SW480 (cell line): ENCODE results near the gene ABHD3.
"Not testable (repeated sequence)": the region's sequence is repeated elsewhere in the genome, so short reads cannot be mapped to it uniquely, and the experiment has no call there.

Source experiments
- DNase-seq: peaks from one replicate; pipeline ENCODE4 v3.0.0-alpha.2; 2016; ENCODE audit warnings: low spot score

The ABHD3 gene

GRCh38 chr18:21703241-21703820 lies 1.2 kb downstream of the ABHD3 start:
- peak; percentile 68 for DNase-seq

DNA sequence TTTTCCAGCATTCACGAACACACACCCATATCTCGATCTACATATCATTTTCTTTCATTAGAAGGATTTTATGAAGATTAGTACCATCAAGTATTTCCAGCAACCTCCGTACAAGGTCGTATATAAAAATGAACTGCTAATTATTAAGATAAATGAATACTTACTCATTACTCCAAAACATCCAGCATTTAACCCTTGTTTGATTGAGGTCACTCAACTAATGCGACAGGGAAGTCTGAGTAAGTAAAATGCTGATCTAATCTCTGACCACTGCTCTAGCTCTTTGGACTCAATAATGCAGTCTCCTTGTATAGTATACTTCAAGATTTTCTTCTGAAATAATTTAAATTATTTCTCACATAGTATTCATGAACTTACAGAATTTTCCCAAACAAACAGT lies 2.0 kb downstream of the ABHD3 start:
- no peak for DNase-seq

DNA sequence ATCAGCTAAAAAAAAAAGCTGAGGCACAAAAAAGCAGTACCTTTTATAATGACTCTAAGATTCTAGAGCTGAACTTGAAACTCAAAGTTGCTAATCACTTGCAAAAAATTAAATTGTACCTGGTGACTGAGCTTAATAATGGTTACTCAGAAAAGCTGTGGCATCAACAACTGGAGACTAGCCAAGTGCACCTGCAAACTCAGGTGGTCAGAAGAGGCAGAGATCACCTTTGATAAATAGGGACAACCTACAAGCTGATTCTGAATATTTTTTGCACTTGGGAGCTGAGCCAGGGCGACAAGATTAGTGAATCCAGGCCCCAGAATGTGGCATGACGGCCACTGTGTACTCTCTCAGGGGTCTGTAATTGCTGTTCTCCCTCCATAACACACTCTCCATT lies 3.0 kb downstream of the ABHD3 start:
- no peak for DNase-seq

DNA sequence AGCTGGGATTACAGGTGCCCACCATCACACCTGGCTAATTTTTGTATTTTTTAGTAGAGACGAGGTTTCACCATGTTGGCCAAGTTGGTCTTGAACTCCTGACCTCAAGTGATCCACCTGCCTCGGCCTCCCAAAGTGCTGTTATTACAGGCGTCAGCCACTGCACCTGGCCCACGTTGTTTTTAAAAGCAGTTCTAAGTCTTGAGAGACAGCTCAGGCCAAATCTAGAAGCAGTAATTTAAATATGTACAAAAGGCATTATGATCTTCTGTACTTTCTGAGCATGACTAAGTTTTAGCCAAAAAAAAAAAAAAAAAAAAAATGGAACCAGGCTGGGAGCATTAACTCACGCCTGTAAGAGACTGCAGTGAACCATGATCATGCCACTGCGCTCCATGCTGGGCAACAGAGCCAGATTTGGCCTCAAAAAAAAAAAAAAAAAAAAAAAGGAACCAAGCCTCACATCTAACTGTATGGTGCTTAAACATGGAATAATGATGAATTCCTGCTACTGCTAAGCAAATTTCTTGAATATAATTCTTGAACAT lies 4.0 kb downstream of the ABHD3 start:
- no peak for DNase-seq

- DNase-seq, result no peak
Observed at GRCh38 chr18:21693322-21693721, 11.3 kb downstream of the ABHD3 start.

DNA sequence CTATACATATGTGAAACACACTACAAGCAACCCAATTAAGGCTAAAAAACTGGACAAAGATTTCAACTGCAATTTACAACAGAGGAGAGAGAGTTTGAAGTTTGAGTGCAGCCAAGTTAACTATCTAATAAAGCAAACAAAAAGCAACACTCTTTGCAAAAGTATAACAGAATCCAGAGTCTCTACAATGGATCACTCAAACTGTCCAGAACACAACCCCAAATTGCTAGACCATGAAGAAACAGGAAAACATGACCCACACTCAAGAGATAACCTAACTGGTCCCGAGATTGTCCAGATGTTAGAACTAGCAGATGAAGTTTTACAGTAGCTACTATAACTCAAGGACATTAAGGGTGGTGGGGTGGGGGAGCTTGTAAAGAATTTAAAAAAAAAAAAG lies 14.8 kb downstream of the ABHD3 start:
- no peak for DNase-seq

- no peak for DNase-seq
Observed at GRCh38 chr18:21686282-21687105, 18.1 kb downstream of the ABHD3 start.

GRCh38 chr18:21685556-21685981 lies 19.0 kb downstream of the ABHD3 start:
- DNase-seq, result not testable (repeated sequence)

- DNase-seq, result no peak
Observed at GRCh38 chr18:21684731-21685130, 19.8 kb downstream of the ABHD3 start.

DNA sequence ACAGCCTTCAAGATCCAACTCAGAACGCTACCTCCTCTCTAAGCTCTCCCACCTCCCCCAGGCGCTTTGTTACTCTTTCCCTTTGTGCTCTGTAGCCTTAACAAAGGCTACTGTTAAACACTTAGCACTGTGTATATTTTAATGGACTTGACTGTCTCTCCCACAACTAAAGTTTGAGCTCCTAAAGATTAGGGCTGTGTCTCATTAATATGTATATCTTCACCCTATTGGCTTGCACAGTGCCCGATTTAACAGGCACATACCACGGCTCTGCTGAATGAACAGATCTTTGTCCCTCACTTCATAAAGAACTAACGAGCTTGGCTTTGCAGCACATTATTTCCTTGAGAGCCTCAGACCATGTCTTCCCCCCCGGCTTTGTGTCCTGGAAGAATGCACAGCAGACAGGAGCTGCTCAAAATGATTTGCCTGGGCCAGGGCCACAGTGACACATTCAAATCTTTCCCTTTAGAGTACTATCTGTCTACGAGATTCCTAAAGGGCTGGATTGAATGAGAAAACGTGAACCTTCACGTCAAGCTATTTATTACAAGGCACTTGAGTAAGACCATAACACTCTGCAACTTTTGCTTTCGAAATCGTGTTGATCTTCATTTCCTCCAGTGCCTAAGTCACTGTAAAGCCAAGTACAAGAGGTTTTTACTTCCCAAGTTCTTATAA lies 22.1 kb downstream of the ABHD3 start:
- no peak for DNase-seq

DNA sequence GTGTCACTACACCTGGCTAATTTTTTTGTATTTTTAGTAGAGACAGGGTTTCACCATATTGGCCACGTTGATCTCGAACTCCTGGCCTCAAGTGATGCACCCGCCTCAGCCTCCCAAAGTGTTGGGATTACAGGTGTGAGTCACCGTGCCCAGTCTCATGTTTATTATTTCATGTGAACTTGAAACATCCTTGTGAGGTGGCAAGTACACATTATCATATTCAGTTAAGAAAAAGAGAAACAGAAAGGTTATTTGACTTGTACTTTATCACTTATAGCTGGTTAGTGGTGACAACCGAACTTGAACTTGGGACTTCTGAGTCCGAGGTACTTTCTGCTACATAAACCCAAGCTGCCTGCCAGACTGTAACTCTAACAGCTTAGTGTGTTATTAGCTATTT lies 24.4 kb downstream of the ABHD3 start:
- DNase-seq, result no peak

- DNase-seq, result no peak
Observed at GRCh38 chr18:21678859-21679258, 25.7 kb downstream of the ABHD3 start.

DNA sequence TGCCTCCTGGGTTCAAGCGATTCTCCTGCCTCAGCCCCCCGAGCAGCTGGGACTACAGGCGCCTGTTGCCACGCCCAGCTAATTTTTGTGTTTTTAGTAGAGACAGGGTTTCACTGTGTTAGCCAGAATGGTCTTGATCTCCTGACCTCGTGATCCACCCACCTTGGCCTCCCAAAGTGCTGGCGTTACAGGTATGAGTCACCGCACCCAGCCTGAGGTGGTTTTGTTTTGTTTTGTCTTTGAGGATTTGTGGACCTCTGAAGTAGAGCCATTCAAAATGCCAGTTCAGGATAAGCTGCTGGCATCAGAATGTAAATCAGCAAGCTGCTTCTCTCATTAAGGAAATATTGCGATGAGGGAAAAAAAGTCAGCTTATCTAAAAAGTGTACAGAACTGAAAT lies 29.2 kb downstream of the ABHD3 start:
- DNase-seq, result peak; percentile 64

- peak; percentile 36 for DNase-seq
Observed at GRCh38 chr18:21672521-21673267, 31.9 kb downstream of the ABHD3 start.

- DNase-seq, result peak; percentile 22
Observed at GRCh38 chr18:21669736-21670285, 34.8 kb downstream of the ABHD3 start.

- DNase-seq, result no peak
Observed at GRCh38 chr18:21664069-21664468, 40.5 kb downstream of the ABHD3 start.

GRCh38 chr18:21663578-21663977 lies 41.0 kb downstream of the ABHD3 start:
- DNase-seq, result no peak

DNA sequence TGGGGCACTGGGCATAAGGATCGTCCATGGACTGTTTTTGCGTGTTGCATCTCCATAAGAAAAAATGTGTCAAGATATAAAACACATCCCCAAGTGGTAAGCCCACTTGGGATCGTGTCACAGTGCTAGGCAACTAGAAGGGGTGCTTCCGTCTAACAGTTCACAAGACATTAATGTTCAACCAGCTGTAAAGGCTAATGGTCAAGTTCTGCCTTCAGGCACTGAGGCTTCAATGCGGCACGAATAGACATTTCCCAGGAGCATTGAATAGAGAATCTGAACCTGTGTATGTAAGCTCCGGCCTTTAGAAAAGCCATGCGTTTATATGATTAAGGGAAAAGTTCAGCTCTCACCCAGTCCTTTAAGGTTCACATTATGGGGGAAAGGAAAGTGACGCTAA lies 42.0 kb downstream of the ABHD3 start:
- no peak for DNase-seq

- no peak for DNase-seq
Observed at GRCh38 chr18:21660078-21660477, 44.5 kb downstream of the ABHD3 start.

DNA sequence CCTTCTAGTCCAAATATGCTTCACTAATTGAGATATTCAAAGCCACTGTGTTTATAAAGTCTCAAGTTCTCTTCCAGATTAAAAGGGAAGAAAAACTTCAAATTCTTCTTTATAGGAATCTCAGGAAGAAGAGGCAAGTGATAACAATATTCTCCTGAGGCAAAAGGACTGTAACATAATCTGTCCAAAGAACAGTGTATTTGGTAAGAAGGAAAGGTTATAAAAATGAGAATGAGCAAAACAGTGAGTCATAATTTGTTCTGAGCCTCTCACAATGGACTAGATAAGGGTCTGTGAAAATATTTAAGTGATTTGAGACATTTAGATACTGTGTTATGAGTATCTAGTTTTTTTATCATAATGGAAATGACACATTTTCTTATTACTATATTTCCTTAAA lies 48.2 kb downstream of the ABHD3 start:
- no peak for DNase-seq

GRCh38 chr18:21653361-21653760 lies 51.2 kb downstream of the ABHD3 start:
- DNase-seq, result no peak

DNA sequence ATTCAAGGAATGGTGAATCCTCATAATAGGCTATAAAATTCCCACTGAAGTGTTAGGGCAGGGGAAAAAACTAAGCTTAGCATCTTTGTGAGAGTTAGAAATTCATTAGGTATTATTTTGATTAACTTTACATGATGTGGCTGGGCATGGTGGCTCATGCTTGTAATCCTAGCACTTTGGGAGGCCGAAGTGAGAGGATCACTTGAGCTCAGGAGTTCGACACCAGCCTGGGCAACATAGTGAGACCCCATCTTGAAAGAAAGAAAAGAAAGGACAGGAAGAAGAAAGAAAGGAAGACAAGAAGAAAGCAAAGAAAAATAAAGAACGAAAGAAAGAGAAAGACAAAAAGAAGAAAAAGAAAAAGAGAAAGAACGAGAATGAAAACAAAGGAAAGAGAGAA lies 52.5 kb downstream of the ABHD3 start:
- no peak for DNase-seq
